Choroid plexus epithelial cell (primary cell): Measurements from ENCODE around the gene ATP8B3.
"Not testable (repeated sequence)": the region's sequence is repeated elsewhere in the genome, so short reads cannot be mapped to it uniquely, and the experiment has no call there.

Source experiments
- DNase-seq: peaks from one replicate; pipeline ENCODE4 v3.0.0-alpha.2; 2010; ENCODE audit warnings: low read depth
- H3K4me3 ChIP-seq: 2 replicates; pipeline ENCODE4 v1.5.1; 2011; ENCODE audit warnings: low read depth, mild to moderate bottlenecking, control low read depth, low read length, moderate library complexity
- TF ChIP-seq, protein P1 (sequence below): conservative IDR thresholded peaks from 2 replicates; pipeline ENCODE4 v1.5.1; 2011; ENCODE audit warnings: low read depth, mild to moderate bottlenecking, control low read depth, inconsistent platforms, low read length, moderate library complexity

ATP8B3 gene

DNA sequence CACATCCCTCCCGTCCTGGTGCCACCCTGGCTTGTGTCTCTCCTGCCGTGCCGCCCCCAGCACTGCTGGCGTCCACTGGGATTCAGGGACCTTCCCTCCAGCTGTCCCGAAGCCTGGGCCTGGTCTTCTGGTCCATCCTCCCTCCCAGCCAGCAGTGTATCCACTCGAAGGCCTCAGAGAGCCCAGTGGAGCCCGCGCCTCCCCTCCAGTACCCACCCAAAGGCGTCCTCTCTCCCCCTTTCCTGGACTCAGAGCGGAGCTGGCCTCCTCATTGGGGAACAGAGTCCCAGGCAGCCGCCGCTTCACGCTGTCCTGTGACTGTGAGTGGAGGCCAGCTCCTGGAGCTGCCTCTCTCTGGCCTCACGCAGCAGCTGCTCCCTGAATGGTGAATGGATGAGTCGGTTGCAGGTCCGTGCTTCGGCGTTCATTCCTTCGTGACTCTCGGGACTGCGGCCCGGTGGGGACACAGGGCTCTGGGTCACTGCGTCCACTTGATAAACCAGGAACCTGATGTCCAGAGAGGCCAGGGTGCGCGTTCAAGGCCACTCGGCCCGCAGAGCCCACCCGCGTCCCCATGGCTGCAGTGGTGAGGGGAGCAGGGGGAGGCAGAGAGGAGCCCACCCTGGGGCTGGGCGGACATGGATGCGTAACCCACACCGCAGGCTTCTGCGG is 46.7 kb downstream of the ATP8B3 start:
- TF ChIP-seq, protein P1, sequence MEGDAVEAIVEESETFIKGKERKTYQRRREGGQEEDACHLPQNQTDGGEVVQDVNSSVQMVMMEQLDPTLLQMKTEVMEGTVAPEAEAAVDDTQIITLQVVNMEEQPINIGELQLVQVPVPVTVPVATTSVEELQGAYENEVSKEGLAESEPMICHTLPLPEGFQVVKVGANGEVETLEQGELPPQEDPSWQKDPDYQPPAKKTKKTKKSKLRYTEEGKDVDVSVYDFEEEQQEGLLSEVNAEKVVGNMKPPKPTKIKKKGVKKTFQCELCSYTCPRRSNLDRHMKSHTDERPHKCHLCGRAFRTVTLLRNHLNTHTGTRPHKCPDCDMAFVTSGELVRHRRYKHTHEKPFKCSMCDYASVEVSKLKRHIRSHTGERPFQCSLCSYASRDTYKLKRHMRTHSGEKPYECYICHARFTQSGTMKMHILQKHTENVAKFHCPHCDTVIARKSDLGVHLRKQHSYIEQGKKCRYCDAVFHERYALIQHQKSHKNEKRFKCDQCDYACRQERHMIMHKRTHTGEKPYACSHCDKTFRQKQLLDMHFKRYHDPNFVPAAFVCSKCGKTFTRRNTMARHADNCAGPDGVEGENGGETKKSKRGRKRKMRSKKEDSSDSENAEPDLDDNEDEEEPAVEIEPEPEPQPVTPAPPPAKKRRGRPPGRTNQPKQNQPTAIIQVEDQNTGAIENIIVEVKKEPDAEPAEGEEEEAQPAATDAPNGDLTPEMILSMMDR: no peak
- no peak for DNase-seq
- H3K4me3 ChIP-seq: no peak overlapping the region

DNA sequence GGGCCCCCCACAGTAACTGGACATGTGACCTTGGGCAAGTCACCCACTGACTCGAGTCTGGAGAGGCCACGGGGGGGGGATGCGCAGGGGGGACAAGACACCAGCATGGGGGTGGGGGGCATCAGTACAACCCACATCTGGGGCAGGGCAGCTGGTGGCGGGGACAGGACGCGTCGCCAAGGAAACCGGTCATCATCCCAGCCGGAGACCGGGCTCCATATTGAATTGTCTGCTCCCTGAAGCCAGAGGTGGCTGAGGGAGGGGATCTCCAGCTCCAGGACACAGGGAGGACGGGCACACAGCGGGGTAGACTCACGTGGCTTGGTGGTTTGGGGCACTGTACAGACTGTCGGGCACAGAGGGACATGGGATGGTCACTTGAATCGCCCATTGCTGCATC is 47.3 kb downstream of the ATP8B3 start:
- TF ChIP-seq, protein P1: no peak
- H3K4me3 ChIP-seq: no peak overlapping the region
- DNase-seq: no peak

DNA sequence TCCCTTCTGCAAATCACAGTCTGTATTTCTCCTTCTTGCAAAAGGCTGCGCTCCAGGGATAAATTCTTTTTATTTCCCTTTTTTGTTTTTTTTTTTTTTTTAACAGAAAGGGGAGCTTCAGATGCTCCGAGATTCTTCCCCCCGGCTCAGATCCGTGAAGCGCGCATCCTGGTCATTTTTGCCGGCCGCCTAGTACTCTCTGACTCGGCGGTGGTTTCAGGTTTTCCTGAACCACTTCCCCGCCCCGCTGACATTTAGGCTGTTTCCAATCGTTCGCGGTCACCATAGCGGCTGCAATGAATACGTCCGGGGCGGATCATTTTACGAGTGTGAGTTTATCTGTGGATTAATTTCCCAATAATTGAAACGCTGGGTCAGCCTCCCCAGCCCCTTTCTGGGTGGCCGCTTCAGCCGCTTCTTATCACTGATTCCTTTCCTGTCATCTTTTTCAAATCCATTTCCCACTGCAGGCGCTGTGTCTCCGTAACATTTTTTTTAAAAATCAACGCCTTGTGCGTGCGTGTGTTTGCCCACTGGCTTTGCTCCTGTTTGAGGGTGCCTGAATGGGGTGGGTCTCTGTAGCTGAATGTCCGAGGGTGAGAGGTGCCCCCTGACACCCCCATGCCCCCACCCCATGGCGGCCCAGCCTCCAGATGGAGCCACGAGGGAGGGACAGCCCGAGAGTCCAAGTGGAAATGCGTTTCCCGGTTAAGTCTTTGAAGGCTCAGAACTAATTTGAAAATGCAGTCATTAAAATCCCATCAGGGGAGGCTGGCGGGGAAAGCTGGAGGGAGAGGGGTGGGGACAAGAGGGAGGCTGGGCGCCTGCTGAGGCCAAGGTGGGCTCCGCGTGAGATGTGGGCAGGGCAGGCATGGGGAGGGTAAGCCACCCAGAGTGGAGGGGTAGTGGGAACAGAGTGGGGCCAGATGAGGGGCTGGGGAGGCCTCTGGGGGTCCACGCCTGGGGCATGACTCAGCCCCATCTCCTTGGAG is 48.1 kb downstream of the ATP8B3 start:
- no peak for DNase-seq
- TF ChIP-seq, protein P1: no peak
- H3K4me3 ChIP-seq: no peak overlapping the region

DNA sequence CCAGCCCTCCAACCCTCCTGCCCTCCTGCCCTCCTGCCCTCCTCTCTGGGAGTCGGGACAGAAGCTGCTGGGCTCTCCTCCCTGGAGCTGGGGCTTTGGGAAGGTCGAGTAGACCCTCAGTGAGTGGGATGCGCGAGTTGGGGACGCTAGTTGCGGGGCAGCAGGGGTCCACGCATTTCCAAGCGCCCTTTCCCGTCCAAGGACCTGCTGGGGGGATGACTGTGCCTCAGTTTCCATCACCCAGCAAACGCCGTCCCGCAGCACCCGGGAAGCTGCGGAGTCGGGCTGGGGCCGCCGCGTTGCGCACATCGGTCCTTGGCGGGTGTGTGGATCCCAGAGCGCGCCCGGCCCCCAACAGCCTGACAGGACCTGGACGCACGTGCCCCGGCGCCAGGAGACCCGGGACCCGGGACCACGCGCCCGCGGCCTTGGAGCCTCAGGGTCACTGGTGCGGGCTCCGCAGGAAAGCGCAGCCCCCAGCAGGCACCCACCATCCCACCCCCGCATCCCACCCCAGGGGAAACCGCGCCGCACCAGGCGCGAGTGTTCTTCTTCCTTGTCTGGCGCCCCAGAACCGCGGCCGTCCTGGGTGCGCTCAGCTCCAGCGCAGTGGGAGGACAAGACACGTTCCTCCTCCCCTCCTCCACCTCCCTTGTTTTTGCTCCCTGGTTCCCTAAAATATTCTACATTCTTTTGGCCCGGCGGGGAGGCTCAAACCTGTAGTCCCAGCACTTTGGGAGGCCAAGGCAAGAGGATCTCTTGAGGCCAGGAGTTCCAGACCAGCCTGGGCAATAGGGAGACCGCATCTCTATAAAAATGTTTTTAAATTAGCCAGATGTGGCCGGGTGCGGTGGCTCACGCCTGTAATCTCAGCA is 49.6 kb downstream of the ATP8B3 start:
- TF ChIP-seq, protein P1: no peak
- no peak for DNase-seq
- H3K4me3 ChIP-seq: no peak overlapping the region

DNA sequence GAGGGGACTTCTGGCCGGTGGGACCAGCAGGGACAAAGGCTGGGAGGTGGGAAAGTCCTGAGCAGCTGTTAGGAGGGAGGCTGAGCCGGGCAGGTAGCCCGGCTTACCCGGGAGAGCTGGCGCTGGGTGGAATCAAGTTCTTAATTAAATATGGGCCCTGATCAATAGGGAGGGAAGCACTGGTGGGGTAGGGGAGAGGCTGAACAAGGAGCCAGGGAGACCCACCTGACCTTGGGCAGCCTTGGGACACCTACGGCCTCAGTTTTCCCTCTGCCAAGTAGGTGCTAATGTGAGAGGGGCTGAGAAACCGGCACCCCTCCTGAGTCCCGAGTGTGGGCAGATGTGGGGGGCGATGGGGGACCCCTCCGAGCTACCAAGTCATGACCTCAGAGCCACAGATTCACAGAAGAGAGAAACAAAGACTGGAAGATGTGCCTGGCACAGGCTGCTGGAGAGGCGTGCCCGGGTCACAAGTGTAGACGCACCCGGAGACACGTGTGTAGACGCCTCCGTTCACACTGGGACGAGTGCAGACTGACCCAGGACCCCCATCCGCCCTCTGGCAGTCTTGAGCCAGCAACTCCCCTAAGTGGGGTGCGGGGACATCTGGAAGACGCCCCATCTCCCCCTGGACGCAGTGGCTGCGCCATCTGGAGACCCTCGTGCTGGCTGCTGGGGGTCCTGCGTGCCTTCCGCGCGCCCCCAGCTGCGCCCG is 50.4 kb downstream of the ATP8B3 start:
- TF ChIP-seq, protein P1: no peak
- H3K4me3 ChIP-seq: no peak overlapping the region
- no peak for DNase-seq

DNA sequence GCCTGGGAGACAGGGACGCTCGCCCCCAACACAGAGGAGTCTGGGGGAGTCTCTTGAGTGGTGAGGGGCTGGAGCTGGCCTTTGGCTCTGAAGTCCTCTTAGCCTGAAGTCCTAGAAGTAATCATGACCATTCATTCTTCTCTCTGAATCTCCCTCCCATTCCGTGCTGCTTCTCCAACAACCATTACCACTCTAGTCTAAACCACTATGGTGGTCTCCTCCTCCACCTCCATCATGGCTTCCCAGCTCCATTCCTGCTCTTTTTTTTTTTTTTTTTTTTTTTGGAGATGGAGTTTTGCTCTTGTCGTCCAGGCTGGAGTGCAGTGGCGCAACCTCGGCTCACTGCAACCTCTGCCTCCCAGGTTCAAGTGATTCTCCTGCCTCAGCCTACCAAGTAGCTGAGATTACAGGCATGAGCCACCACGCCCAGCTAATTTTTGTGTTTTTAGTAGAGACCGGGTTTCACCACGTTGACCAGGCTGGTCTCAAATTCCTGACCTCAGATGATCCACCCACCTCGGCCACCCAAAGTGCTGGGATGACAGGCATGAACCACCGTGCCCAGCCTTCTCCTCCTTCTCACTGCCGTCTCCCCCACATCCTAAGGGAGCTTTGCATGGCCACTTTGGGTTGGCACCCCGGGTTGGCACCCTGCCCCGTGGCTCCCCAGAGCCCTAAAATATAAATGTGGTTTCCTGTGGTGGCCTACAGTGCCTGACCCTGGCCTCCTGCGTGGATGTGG is 51.1 kb downstream of the ATP8B3 start:
- not testable (repeated sequence) for H3K4me3 ChIP-seq, DNase-seq
